GM12801 (cell line): Measurements from ENCODE around the gene SYNGR3.

ENCODE experiments used
- TF ChIP-seq, protein P1 (sequence below): IDR thresholded peaks from one replicate; pipeline ENCODE4 v1.5.1; 2011; ENCODE audit warnings: control low read depth; ENCODE audit not compliant: insufficient read length; ENCODE audit errors: extremely low read depth

SYNGR3 gene

DNA sequence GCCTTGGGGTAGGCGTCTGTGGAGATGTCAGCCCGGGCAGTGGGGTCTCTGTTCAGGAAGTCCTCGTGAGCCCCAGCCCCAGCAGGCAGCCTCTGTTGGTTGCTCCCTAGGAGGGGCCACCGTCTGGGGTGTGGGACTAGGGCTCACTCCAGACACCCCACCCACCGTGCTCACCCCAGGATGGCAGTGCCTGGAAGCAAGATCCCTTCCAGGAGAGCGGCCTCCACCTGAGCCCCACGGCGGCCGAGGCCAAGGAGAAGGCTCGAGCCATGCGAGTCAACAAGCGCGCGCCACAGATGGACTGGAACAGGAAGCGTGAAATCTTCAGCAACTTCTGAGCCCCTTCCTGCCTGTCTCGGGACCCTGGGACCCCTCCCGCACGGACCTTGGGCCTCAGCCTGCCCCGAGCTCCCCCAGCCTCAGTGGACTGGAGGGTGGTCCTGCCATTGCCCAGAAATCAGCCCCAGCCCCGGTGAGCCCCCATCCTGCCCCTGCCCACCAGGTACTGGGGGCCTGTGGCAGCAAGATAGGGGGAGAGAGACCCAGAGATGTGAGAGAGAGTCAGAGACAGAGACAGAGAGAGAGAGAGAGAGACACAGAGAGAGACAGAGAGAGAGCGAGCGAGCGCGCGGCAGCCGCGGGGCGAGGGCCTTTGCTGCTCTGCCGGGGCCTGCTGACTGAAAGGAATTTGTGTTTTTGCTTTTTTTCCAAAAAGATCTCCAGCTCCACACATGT is 48.0 kb downstream of the SYNGR3 start:
- TF ChIP-seq, protein P1, sequence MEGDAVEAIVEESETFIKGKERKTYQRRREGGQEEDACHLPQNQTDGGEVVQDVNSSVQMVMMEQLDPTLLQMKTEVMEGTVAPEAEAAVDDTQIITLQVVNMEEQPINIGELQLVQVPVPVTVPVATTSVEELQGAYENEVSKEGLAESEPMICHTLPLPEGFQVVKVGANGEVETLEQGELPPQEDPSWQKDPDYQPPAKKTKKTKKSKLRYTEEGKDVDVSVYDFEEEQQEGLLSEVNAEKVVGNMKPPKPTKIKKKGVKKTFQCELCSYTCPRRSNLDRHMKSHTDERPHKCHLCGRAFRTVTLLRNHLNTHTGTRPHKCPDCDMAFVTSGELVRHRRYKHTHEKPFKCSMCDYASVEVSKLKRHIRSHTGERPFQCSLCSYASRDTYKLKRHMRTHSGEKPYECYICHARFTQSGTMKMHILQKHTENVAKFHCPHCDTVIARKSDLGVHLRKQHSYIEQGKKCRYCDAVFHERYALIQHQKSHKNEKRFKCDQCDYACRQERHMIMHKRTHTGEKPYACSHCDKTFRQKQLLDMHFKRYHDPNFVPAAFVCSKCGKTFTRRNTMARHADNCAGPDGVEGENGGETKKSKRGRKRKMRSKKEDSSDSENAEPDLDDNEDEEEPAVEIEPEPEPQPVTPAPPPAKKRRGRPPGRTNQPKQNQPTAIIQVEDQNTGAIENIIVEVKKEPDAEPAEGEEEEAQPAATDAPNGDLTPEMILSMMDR, result no peak

GRCh38 chr16:2038382-2039231 is 48.8 kb downstream of the SYNGR3 start:
- TF ChIP-seq, protein P1, result no peak

DNA sequence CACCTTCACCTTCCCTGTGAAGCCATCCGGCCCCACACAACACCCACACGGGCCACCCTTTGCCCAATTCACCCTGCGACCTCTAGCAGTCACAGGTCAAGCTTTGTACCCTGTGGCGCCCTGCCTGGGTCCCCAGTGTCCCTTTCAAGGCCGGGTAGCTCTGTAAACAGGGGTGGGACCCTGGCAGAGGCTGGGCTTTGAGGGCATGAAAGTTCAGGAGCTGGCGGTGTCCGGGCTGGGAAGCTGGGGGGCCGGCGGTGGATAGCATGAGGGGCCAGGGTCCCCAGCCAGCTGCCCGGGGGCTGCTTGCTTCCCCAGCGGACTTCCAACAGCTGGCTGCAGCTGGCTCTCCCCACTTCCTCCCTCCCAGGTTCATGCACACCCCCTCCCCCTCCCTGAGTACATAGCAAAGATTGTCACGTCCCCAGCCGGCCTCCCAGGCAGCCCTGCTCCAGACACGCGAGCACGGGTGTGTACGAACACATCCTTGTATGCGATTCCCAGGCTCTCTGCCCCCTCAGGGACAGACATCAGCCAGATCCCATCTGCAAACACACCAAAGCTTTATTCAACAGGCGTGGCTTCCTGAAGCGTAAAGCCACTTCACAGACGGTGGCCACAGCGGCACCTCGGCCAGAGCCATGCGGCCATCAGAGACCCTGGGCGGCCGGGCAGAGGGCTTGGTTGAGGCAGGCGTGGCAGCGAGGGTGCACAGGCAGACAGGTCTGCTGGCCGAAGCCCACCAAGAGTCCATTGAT is 49.7 kb downstream of the SYNGR3 start:
- TF ChIP-seq, protein P1, result no peak

DNA sequence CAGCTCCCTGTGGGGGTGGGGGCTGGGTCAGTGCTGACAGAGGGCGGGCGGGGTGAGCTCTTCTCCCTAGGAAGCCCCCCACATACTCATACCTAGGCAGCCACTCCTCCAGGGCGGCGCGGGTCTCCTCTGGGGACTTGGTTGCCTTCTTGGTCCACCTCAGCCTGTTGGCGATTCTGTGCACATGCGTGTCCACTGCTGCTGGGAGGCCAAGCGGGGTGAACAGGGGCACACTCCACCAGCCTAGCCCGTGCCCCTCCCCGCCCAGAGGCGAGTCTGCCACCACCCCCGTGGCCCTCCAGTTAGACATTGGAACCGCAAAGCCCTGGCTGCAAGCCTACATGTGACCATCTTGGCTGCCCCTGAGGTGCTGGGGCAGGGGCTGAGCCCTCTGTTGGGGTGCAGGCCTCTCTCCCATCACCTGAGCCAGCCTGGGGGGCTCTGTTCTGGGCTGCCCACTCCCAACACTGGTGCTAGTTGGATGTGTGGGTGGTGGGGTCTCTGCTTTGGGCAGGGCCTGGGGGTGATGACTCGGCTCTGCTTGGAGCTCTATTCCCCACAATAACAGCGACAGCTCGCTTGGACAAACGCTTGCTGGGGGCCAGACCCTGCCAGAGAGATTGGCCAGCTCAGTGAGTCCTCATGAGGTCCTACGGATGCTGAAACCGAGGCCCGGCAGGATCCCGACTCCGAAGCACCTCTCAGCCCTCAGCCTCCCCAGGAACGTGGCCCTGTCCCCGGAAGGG is 50.4 kb downstream of the SYNGR3 start:
- TF ChIP-seq, protein P1, result no peak

DNA sequence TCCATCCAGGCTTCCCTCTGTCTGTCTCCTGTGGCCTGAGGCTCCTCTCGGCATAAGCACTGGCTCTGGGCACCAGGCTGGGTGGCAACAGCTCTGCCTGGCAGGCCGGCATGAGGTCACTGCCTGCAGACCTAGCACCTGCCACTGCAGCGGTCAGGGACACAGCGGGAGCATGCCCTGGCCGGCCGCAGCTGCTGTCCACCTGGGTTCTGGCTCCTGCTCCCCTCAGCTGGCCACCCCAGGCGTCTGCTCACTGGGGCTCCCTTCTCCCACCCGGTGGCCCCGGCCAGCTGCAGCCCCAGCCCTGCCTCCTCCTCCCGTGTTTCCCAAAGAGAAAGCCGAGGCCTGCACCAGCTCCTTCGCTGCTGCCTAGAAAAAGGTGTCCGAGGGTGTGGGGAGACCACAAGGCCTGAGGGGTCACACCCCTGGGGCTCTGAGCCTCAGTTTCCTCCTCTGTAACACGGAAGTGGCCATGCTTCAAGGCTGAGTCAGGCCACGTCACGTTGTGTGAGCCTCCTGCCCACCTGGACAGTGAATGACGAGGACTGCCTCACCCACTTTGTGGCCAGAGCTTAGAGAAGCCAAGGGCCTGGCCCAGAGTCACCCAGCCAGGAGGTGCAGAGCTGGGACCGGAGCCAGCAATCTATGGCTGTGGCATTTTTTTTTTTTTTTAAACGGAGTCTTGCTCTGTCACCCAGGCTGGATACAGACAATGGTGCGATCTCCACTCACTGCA is 51.2 kb downstream of the SYNGR3 start:
- TF ChIP-seq, protein P1, result no peak

- TF ChIP-seq, protein P1, result no peak
Observed at GRCh38 chr16:2042171-2042985, 52.6 kb downstream of the SYNGR3 start.
